SH-SY5Y (cell line): Measurements from ENCODE around the gene HS6ST2.

Source experiments
- GATA2 ChIP-seq: IDR thresholded peaks from 2 replicates; pipeline ENCODE4 v1.6.1; 2011; ENCODE audit warnings: mild to moderate bottlenecking, low read depth, low read length
- GATA3 ChIP-seq: IDR thresholded peaks from 2 replicates; pipeline ENCODE4 v1.6.1; 2011; ENCODE audit warnings: low read depth, mild to moderate bottlenecking, low read length, moderate library complexity

Gene HS6ST2

DNA sequence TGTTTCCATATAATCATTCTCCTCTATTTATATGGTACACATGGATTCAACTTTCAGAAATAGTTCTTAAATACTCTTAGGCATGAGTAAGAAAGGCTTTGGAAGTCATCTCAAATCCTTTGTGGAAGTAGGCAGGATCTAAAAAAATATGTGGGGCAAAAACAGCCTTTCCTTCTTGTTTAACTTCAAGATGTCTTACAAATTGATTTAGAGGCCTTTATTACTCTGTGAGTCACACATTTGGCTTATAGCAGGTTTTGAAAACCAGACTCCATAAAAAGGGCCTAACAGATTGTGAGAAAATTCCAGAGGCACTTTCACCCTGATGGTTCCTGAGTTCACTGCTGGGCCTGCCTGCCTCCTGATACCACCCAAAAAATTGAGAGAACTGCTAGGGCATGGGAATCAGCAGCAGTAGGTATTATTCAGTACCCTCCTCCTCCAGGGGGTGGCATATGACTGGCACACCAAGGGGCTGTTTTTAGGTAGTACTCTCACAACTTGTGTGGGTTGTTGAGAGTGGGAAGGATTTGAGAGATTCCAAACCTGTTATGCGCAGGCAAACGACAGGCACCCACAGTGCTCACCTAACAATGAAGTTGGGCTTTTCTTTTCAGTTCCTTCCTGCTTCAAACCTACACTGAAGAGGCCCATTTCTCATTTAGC, 306.9 kb downstream of the HS6ST2 start:
- no peak for TF ChIP-seq GATA3

DNA sequence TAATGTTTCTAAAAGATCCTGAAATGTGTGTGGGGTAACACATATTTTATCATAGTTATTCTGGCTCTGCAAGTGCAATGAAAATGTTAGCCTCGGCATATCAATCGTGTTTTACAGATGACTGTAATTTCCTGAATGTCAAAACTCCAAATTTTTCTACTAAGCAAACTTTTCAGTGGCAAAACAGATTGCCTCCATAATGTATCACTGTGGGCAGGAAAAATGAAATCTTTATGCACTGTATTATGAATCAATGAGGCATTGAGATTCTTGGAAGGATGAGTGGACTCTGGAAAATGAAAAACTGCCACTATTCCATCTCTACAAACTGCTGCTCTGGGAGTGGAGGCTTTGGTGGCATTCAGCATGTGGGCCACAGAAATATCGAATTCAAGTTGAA, 309.5 kb downstream of the HS6ST2 start:
- no peak for TF ChIP-seq GATA2
- TF ChIP-seq GATA3, result no peak

GRCh38 chrX:132639446-132639845, 319.0 kb downstream of the HS6ST2 start:
- TF ChIP-seq GATA3, result no peak
- no peak for TF ChIP-seq GATA2

DNA sequence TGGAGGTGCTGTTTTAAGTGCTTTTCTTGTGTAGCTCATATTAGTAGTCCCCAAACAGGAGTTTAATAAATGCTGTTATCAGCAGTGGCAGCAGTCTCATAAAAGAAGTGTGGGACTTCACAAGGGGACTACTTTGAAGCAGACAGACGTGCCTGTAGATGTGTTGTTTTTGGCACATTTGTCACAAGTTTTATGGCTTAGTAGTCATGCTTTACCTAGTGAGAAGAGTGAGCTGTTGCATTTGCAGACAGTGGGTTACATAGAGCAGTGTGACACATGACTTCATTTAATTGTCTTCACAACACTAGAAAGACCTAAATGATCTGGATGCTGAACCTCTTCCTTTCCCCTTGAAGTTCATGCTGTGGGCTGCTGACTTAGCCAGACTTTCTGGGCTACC, 320.1 kb downstream of the HS6ST2 start:
- TF ChIP-seq GATA3, result no peak

DNA sequence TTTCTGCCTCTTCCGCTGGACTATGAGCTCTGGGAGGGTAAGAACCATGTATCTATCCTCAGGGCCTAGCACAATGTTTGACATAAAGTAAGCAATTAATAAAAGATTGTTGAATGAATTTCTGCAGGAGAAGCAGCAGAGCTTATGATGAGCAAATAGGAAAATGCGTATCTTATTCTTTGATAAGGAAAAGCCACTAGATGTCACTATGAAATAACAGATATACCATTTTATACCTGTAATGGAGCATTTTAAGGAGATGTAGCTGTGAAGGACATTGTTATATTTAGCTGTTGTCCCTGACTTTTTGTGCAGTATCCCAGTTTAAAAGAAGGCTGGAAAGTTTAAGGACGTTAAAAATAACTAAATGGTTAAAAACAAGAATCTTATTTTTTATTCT, 322.3 kb downstream of the HS6ST2 start:
- TF ChIP-seq GATA3 (no peak), GATA2 (no peak)

GRCh38 chrX:132634521-132634920, 323.9 kb downstream of the HS6ST2 start:
- TF ChIP-seq GATA2 (no peak), GATA3 (no peak)

DNA sequence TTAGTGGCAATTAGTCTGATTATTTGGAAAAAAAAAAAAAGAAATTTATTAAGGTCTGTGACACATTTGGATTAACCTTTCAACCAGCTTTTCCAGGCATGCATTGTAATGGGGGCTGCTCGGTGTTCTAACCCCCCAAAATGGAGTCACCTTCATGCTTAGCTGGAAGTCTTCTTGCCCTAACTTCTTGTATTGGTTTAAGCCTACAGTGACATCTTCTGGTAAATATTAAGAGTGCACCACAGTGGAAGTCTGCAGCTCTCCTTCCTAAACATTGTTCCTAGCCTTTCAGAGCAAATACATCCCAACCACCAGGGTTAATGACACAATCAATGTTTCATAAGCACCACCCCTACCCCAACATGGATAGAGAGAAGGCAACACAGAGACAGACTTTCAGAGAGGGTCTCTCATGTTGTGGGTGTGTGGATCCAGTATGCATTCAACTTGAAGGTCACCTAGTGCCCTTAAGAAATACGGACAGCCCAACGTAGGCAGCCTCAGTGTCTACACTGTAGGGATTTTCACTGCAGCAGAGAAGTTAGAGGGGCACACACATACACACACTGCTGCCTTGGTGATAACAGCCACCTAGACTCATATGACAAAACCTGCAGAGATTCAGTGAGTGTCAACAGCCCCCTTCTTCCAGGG, 326.7 kb downstream of the HS6ST2 start:
- TF ChIP-seq GATA3, result no peak
- TF ChIP-seq GATA2, result no peak

- no peak for TF ChIP-seq GATA2
- TF ChIP-seq GATA3, result no peak
These were observed 334.0 kb downstream of the HS6ST2 start for GRCh38 chrX:132624466-132624865.

GRCh38 chrX:132623942-132624341, 334.5 kb downstream of the HS6ST2 start:
- no peak for TF ChIP-seq GATA2
- no peak for TF ChIP-seq GATA3

GRCh38 chrX:132623300-132623699, 335.1 kb downstream of the HS6ST2 start:
- TF ChIP-seq GATA2 (no peak), GATA3 (no peak)

DNA sequence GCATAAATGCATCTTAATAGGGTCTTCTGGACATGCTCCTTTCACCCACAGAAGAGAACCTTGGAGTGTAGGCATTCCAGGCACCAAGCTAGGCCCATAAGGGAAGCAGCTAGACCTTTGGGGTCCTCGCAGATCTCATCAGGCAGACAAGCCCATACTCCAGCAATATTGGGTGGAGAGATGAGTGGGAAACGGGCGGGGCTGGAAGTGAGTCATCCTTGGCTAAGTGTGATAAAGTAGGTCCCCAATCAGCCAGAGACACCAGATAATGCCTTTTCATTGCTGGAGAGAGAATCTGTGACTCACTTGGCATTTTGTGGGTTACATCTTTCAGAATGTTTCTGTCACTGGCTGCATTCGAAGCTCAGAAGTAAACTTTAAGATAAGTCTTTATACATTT, 336.3 kb downstream of the HS6ST2 start:
- TF ChIP-seq GATA2 (no peak), GATA3 (no peak)

DNA sequence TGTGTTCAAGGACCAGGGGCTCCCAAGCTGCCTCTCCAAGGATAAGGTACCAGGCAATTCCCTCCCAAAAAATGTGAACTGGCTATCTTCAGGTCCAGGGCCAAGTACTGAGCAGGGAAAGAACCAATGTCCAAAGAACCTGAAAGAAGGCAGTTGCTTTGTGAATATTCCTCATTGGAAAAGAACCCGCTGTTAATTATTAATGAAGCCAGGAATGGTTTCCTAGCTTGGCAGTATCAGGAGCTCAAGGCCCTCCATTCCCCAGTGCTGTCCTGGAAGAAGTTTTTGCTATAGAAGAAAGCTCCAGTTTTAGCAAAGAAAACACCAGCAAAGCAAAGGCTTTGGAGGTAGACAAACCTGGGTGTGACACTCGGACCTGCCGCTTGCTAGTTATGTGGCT, 339.6 kb downstream of the HS6ST2 start:
- no peak for TF ChIP-seq GATA2
- TF ChIP-seq GATA3, result no peak

- TF ChIP-seq GATA2 (no peak), GATA3 (no peak)
These were observed 342.9 kb downstream of the HS6ST2 start for GRCh38 chrX:132615391-132616131.

GRCh38 chrX:132614297-132614696, 344.1 kb downstream of the HS6ST2 start:
- no peak for TF ChIP-seq GATA3
- no peak for TF ChIP-seq GATA2

- no peak for TF ChIP-seq GATA2
- no peak for TF ChIP-seq GATA3
These were observed 344.6 kb downstream of the HS6ST2 start for GRCh38 chrX:132613801-132614200.
